GM12878 (cell line): ENCODE results near the gene PIGS. TPM values are rescaled to one million over a fixed set of nuclear protein-coding genes. Genes with fewer than 3 reads are reported as not detected.

Experiments used
- ATAC-seq: fragments of 200-7000 bp; cut with Tn5 transposase; 3 replicates; pipeline ENCODE4 v1.9.1; 2020; ENCODE audit warnings: mild to moderate bottlenecking, moderate library complexity
- BruUV-seq: library from RNA; stranded (reverse); fragments of 400-500 nt; replicated peaks from 2 replicates; lab custom pipeline; 2021; lab: Mats Ljungman, UMichigan
- CTCF ChIA-PET: fragments of 300-600 bp; sonication (Branson Sonifier 250); formaldehyde crosslinking; extraction: SDS; loops from one replicate; lab custom pipeline; 2021; ENCODE audit warnings: inconsistent platforms; lab: Yijun Ruan, JAX
- POLR2A ChIA-PET: fragments of 350-600 bp; formaldehyde crosslinking; extraction: SDS; loops from one replicate; lab custom pipeline; 2021; ENCODE audit warnings: inconsistent platforms; lab: Charles Lee
- RAD21 ChIA-PET: fragments of 300-600 bp; sonication (Branson Sonifier 250); formaldehyde crosslinking; loops from one replicate; lab custom pipeline; 2023; ENCODE audit warnings: antibody characterized with exemption; ENCODE audit not compliant: unreplicated experiment; lab: Charles Lee
- SMC1A ChIA-PET: fragments of 300-600 bp; sonication (Branson Sonifier 250); formaldehyde crosslinking; loops from one replicate; lab custom pipeline; 2023; ENCODE audit not compliant: unreplicated experiment, uncharacterized antibody; lab: Charles Lee
- DNase-seq: peaks from one replicate; pipeline ENCODE4 v3.0.0-alpha.2; 2011; ENCODE audit warnings: low read depth, low spot score
- FAIRE-seq: peaks from 3 replicates; lab custom pipeline; 2011; peaks lifted over from hg19 to GRCh38; lab: Jason Lieb, UNC
- H2AFZ ChIP-seq: 2 replicates; pipeline ENCODE4 v1.6.0; 2011; ENCODE audit warnings: low read depth, low read length, control low read depth; ENCODE audit not compliant: control insufficient read depth
- H3K27ac ChIP-seq: 2 replicates; pipeline ENCODE4 v1.5.1; 2011; ENCODE audit warnings: control low read depth; ENCODE audit not compliant: control insufficient read depth, insufficient read depth
- H3K27me3 ChIP-seq, 2 experiments: replicated peaks in 1 of 2; 2 replicates each; pipeline versions ENCODE4 v1.6.0 to v1.6.1; 2011; ENCODE audit warnings: low read length in 1 of 2; ENCODE audit not compliant: control insufficient read depth in 2 of 2, insufficient read depth in 2 of 2
- H3K36me3 ChIP-seq, 2 experiments: 2 replicates each; pipeline ENCODE4 v1.5.1; 2011; ENCODE audit warnings: low read length in 1 of 2; ENCODE audit not compliant: control insufficient read depth in 2 of 2, insufficient read depth in 2 of 2
- H3K4me1 ChIP-seq: 2 replicates; pipeline ENCODE4 v1.6.1; 2011; ENCODE audit warnings: mild to moderate bottlenecking, low read length, moderate library complexity, mixed read lengths; ENCODE audit not compliant: control insufficient read depth, insufficient read depth
- H3K4me2 ChIP-seq: 2 replicates; pipeline ENCODE4 v1.6.0; 2011; ENCODE audit warnings: control low read depth; ENCODE audit not compliant: control insufficient read depth, insufficient read depth
- H3K4me3 ChIP-seq: fragments of 200-600 bp; sonication (generic); 2 replicates; pipeline ENCODE4 v1.5.1; 2016
- H3K79me2 ChIP-seq: 2 replicates; pipeline ENCODE4 v1.6.0; 2011; ENCODE audit warnings: low read length; ENCODE audit not compliant: control insufficient read depth, insufficient read depth
- H3K9ac ChIP-seq: 2 replicates; pipeline ENCODE4 v1.8.0; 2011; ENCODE audit warnings: low read length, control low read depth, mixed read lengths; ENCODE audit not compliant: control insufficient read depth, insufficient read depth
- H3K9me3 ChIP-seq: replicated peaks from 3 replicates; pipeline ENCODE4 v1.5.1; 2011; ENCODE audit warnings: mild to moderate bottlenecking, low read length; ENCODE audit not compliant: control insufficient read depth, insufficient read depth
- H4K20me1 ChIP-seq: 2 replicates; pipeline ENCODE4 v1.6.0; 2011; ENCODE audit not compliant: control insufficient read depth, insufficient read depth
- BCL11A ChIP-seq: IDR thresholded peaks from 2 replicates; pipeline ENCODE4 v1.6.1; 2011; ENCODE audit warnings: low read depth, low read length
- BRCA1 ChIP-seq: IDR thresholded peaks from 2 replicates; pipeline ENCODE4 v1.6.1; 2011; ENCODE audit warnings: low read depth, low read length, improper control_type of control experiment
- CBX3 ChIP-seq: fragments of 200-600 bp; sonication (generic); IDR thresholded peaks from 2 replicates; pipeline ENCODE4 v1.6.1; 2016; ENCODE audit warnings: low read depth, borderline replicate concordance
- CEBPZ ChIP-seq: fragments of 150-350 bp; IDR thresholded peaks from 2 replicates; pipeline ENCODE4 v1.6.1; 2016; ENCODE audit warnings: low read depth, low read length
- GATAD2B ChIP-seq: fragments of 450-650 bp; conservative IDR thresholded peaks from 2 replicates; pipeline ENCODE4 v1.6.1; 2017; ENCODE audit warnings: low read depth, mild to moderate bottlenecking, moderate library complexity
- HDAC2 ChIP-seq: fragments of 200-600 bp; sonication (generic); IDR thresholded peaks from 2 replicates; pipeline ENCODE4 v1.6.1; 2017
- IKZF1 ChIP-seq: fragments of 450-650 bp; conservative IDR thresholded peaks from 2 replicates; pipeline ENCODE4 v1.6.1; 2017; ENCODE audit warnings: antibody characterized with exemption, mild to moderate bottlenecking
- KAT2A ChIP-seq: conservative IDR thresholded peaks from 2 replicates; pipeline ENCODE4 v1.6.1; 2011; ENCODE audit warnings: low read depth, low read length; ENCODE audit not compliant: control insufficient read depth
- MXI1 ChIP-seq: fragments of 150-350 bp; IDR thresholded peaks from 2 replicates; pipeline ENCODE4 v1.6.1; 2011; ENCODE audit warnings: low read depth, mild to moderate bottlenecking, inconsistent platforms, low read length, improper control_type of control experiment
- MYB ChIP-seq: fragments of 150-350 bp; IDR thresholded peaks from 2 replicates; pipeline ENCODE4 v1.6.1; 2014; ENCODE audit warnings: mild to moderate bottlenecking, low read depth, low read length, borderline replicate concordance
- NRF1 ChIP-seq: conservative IDR thresholded peaks from 2 replicates; pipeline ENCODE4 v1.6.1; 2011; ENCODE audit warnings: mild to moderate bottlenecking, low read depth, low read length, improper control_type of control experiment
- PBX3 ChIP-seq: IDR thresholded peaks from 2 replicates; pipeline ENCODE4 v1.6.1; 2011; ENCODE audit warnings: mild to moderate bottlenecking, low read depth, low read length, moderate library complexity; ENCODE audit not compliant: insufficient replicate concordance
- SP1 ChIP-seq: IDR thresholded peaks from one replicate; pipeline ENCODE4 v1.6.1; 2011; ENCODE audit warnings: low read depth, low read length
- ZBTB33 ChIP-seq: fragments of 450-650 bp; IDR thresholded peaks from 2 replicates; pipeline ENCODE4 v1.6.1; 2017; ENCODE audit warnings: mild to moderate bottlenecking
- ZSCAN29 ChIP-seq: fragments of 450-650 bp; IDR thresholded peaks from 2 replicates; pipeline ENCODE4 v1.6.1; 2017; ENCODE audit warnings: mild to moderate bottlenecking, moderate library complexity
- WGBS: methylation state at CpG from one replicate; pipeline ENCODE4 v1.1.6; 2016; ENCODE audit warnings: low lambda C conversion rate; ENCODE audit not compliant: insufficient replicate concordance, insufficient coverage; ENCODE audit errors: missing lambda C conversion rate; 5-methylcytosine and 5-hydroxymethylcytosine counted together
- in situ Hi-C: fragments of 300-500 bp; cut with MboI; formaldehyde crosslinking; loops from 9 replicates; pipeline ENCODE4 v1.14.3; 2018; ENCODE audit warnings: mixed read lengths
- intact Hi-C: fragments of 100-400 bp; cut with micrococcal nuclease; formaldehyde crosslinking; loops from one replicate; pipeline ENCODE4 v1.14.2; 2022; ENCODE audit not compliant: unreplicated experiment
- polyA plus RNA-seq, 11 experiments: library from polyadenylated mRNA; depleted of rRNA in 4 of 11; unstranded in 6 of 11; stranded (reverse) in 5 of 11; fragments of >200 nt; fragmentation: Nextera tagmentation in 4 of 11; fragmentation: Illumina TruSeq in 1 of 11; extraction: Ambion mirVana in 4 of 11; extraction: Trizol in 1 of 11; gene quantifications; 1 replicate in 1 of 11; 2 replicates in 10 of 11; pipeline versions ENCODE4 v1.2.1 to v1.2.3, GENCODE V29; 2011 to 2016; ENCODE audit warnings: inconsistent platforms in 2 of 11, missing spikeins in 2 of 11, low read depth in 1 of 11
- total RNA-seq, 4 experiments: library from RNA; depleted of rRNA in 3 of 4; stranded (reverse); fragments of >200 nt in 3 of 4; fragmentation: Illumina TruSeq in 1 of 4; extraction: Trizol in 1 of 4; gene quantifications; 2 replicates each; pipeline versions ENCODE4 v1.2.1 to v1.2.3, GENCODE V29; 2013 to 2021

Gene PIGS
- total and polyA plus RNA-seq, 10 of the 15 experiments (the other 5 are each of a cell fraction or from before 2014, with no cell fraction given): 27.5 to 73.7 (median 50.7) TPM

GRCh38 chr17:28540231-28540630, 31.1 kb downstream of the PIGS start (continued):
- no peak for TF ChIP-seq CBX3
- TF ChIP-seq MXI1: no peak
- no peak for TF ChIP-seq BRCA1

- ChIA-PET CTCF (interaction anchor here (0.6 to 4.2 kb wide), 4 partner anchors 9 to 67 kb away, joined by 3 to 59 read pairs (median 3); no protein-coding TSS in a partner anchor), POLR2A (interaction anchor here (0.5 to 0.6 kb wide), 2 partner anchors 37 to 649 kb away, joined by 4 to 6 read pairs; no protein-coding TSS in a partner anchor), RAD21 (interaction anchor here (1.2 to 1.8 kb wide), 2 partner anchors 36 to 37 kb away, joined by 5 read pairs; no protein-coding TSS in a partner anchor), SMC1A (interaction anchor here (1.2 to 1.6 kb wide), 2 partner anchors 43 to 69 kb away, joined by 3 to 6 read pairs; no protein-coding TSS in a partner anchor)
- WGBS: 68% methylated on average over 14 of the region's 14 CpGs
- no TSS peak for BruUV-seq
- FAIRE-seq (no peak), DNase-seq (no peak), ATAC-seq (no peak)
- TF ChIP-seq KAT2A (no peak), MYB (no peak), ZBTB33 (no peak), BCL11A (no peak), ZSCAN29 (no peak), IKZF1 (no peak), SP1 (no peak), CEBPZ (no peak), NRF1 (no peak), HDAC2 (no peak), PBX3 (no peak), GATAD2B (no peak)
- Histone ChIP-seq H3K4me3 (no peak overlapping the region), H3K9me3 (no peaks in the 10 kb centered on the region), H3K4me2 (no peak overlapping the region), H3K4me1 (no peaks in the 10 kb centered on the region), H2AFZ (no peak overlapping the region), H3K27ac (no peak overlapping the region), H3K36me3 (no peaks in the 10 kb centered on the region), H3K79me2 (no peaks in the 10 kb centered on the region), H4K20me1 (no peaks in the 10 kb centered on the region), H3K27me3 (no peaks in the 10 kb centered on the region), H3K9ac (no peak overlapping the region)
- in situ Hi-C loops: no loop called here
- intact Hi-C loops: no loop called here
These were observed 32.9 kb downstream of the PIGS start for GRCh38 chr17:28538296-28538895.
